Right lobe of liver (tissue), 4 donors: ENCODE results near the gene EPB41.

Source experiments
- POLR2A ChIP-seq: fragments of 450-650 bp; IDR thresholded peaks from one replicate; pipeline ENCODE4 v1.6.1; 2017; ENCODE audit warnings: antibody characterized with exemption, mild to moderate bottlenecking
- TF ChIP-seq, protein P1 (sequence below), 4 donors: fragments of 200-600 bp in 3 of 4; fragments of 450-650 bp in 1 of 4; IDR thresholded peaks; one replicate each; pipeline versions ENCODE4 v1.5.1 to v1.8.0; 2016 to 2022; ENCODE audit warnings: antibody characterized with exemption in 4 of 4, mild to moderate bottlenecking in 2 of 4
- donor health status: DM: no; HTN: no; CAD: no.
- donor health status: DM: no; HTN: no; CAD: no.
- donor health status: DM: no; HTN: yes; CAD: no.

DNA sequence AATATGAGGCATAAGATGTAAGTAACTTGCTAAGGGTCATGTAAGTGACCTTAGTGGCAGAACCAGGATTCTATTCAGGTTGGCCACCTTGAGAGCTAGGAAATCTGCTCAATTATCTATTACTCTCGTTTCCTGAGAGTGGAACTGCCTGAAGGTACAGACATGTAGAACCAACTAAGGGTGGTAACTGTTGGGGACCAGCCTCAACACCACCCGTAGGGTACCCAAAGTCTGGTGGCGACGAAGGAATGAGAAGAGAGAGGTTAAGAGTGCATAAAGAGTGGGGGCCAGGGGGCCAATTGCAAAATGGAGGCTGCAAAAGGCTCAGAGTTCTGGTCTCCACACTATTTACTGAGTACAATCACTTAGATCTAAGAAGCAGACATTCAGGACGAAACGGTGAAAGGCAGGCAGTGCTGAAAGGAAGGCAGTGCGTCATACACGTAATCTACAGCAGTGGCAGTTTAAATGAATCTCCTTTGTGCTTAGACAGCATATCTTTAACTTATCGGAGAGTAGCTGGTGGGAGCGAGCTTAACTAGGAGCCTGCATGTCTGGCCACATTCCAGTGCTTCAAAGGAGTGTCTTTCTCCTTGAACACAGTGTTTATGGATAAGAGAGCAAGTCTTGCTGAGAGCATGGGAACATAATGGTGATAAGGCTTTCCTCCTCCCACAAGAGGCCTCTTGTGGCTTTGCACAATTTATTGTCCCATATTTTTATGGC, 242.3 kb downstream of the EPB41 start:
- TF ChIP-seq, protein P1, sequence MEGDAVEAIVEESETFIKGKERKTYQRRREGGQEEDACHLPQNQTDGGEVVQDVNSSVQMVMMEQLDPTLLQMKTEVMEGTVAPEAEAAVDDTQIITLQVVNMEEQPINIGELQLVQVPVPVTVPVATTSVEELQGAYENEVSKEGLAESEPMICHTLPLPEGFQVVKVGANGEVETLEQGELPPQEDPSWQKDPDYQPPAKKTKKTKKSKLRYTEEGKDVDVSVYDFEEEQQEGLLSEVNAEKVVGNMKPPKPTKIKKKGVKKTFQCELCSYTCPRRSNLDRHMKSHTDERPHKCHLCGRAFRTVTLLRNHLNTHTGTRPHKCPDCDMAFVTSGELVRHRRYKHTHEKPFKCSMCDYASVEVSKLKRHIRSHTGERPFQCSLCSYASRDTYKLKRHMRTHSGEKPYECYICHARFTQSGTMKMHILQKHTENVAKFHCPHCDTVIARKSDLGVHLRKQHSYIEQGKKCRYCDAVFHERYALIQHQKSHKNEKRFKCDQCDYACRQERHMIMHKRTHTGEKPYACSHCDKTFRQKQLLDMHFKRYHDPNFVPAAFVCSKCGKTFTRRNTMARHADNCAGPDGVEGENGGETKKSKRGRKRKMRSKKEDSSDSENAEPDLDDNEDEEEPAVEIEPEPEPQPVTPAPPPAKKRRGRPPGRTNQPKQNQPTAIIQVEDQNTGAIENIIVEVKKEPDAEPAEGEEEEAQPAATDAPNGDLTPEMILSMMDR (IDR thresholded peaks at IDR 0.05) = no peak
- TF ChIP-seq POLR2A = no peak
